Activated naive CD4-positive, alpha-beta T cell treated with anti-CD3 and anti-CD28 coated beads for 36 hours (primary cell): ENCODE data around the gene PLXNC1. TPM values are rescaled to one million over a fixed set of nuclear protein-coding genes. Genes with fewer than 3 reads are reported as not detected.

Source experiments
- CTCF ChIA-PET: fragments of 350-600 bp; sonication (Branson Sonifier 250); formaldehyde crosslinking; loops from one replicate; lab custom pipeline; 2021; ENCODE audit warnings: antibody characterized with exemption; lab: Charles Lee
- DNase-seq: peaks from one replicate; pipeline ENCODE4 v3.0.0-alpha.2; 2020
- H3K27ac Mint-ChIP-seq: one replicate; pipeline ENCODE4 v1.8.0; 2021; ENCODE audit warnings: mild to moderate bottlenecking, mixed read lengths
- H3K27me3 Mint-ChIP-seq: one replicate; pipeline ENCODE4 v1.8.0; 2021; ENCODE audit warnings: low read depth, mixed read lengths
- H3K36me3 Mint-ChIP-seq: one replicate; pipeline ENCODE4 v1.8.0; 2021; ENCODE audit warnings: low read depth, mixed read lengths
- H3K4me1 Mint-ChIP-seq: one replicate; pipeline ENCODE4 v1.8.0; 2021; ENCODE audit warnings: low read depth, mixed read lengths
- H3K4me3 Mint-ChIP-seq: one replicate; pipeline ENCODE4 v1.8.0; 2021; ENCODE audit warnings: mild to moderate bottlenecking, moderate library complexity, mixed read lengths
- H3K9me3 Mint-ChIP-seq: one replicate; pipeline ENCODE4 v1.8.0; 2021; ENCODE audit warnings: mixed read lengths
- intact Hi-C: fragments of 100-400 bp; cut with micrococcal nuclease; formaldehyde crosslinking; loops from one replicate; pipeline ENCODE4 v1.15.1; 2023
- total RNA-seq, 2 experiments: library from RNA; stranded (reverse); gene quantifications; one replicate each; pipeline ENCODE4 v1.2.3, GENCODE V29; 2021

The PLXNC1 gene
- total RNA-seq: 1 to 10 TPM; 3.6 to 4.0 TPM

DNA sequence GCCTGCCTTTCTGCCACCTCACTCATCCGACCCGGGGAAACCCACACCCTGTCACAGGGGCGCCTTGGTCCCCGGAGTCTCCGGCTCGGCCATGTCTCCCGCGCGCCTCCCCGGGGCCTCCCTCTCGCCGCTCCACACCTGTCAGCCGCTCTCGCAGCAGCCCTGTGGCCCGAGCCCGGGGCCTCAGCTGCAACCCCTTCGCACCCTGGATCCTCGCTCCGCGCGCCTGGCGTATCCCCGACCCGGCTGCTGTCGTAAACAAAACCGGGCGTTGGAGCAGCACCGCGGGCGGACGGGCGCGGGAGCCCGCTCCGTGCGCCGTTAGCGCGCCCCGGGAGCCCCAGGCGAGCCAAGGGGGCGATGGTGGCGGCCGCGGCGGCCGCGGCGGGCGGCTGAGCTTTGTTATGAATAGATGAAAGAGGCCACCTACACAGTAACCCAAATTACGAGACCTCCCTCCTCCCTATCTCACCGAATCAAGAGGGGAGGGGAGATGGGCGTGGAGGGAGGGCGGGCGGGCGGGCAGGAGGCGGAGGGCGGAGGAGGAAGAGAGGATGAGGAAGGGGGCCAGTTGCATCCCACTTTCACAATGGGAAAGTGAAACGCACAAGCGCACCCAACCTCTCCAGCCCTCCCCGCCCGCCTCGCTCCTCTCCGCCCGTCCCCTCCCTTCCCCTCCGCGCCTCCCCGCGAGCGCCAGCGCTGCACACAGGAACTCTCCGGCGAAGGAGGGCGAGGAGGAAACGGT is at the start of gene PLXNC1:
Gene PLXNC1, plus strand, starts transcription at position 587 of the 748 bp plus-strand sequence. CDS start 395 bp downstream, outside the sequence.
- Mint-ChIP-seq H3K9me3 (no peaks in the 10 kb centered on the region), H3K36me3 (peaks cover 2% of the 10 kb centered on the region), H3K27me3 (peaks cover 9% of the 10 kb centered on the region), H3K4me3 (peak within 1 kb of the TSS; percentile 80), H3K4me1 (peaks cover 23% of the 10 kb centered on the region), H3K27ac (no peak within 1 kb of the TSS)
- CTCF ChIA-PET: interaction anchor here (0.7 kb wide), 1 partner anchor 21 kb away, joined by 3 read pairs; no protein-coding TSS in a partner anchor
- intact Hi-C loops: loop anchor here (1.0 to 10.0 kb wide), 10 partner anchors 114 to 1069 kb away; partner anchors contain the start of genes FGD6 and VEZT
- peak; percentile 73 for DNase-seq

DNA sequence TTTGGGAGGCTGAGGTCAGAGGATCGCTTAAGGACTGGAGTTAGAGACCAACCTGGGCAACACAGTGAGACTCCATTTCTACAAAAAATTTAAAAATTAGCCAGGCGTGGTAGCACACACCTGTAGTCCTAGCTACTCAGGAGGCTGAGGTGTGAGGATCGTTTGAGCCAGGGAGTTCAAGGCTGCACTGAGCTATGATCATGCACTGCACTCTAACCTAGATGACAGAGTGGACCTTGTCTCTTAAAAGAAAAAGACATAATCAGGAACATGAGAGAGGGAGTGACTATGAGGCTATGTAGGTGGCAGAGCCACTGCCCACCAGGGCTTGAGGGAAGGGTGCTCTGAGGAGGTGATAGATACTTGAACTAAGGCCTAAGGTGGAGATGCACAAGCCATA is 49.2 kb upstream of the PLXNC1 start:
- DNase-seq: no peak
- H3K36me3 Mint-ChIP-seq: no peaks in the 10 kb centered on the region
- no peaks in the 10 kb centered on the region for H3K27me3 Mint-ChIP-seq
- no peaks in the 10 kb centered on the region for H3K9me3 Mint-ChIP-seq
- H3K27ac Mint-ChIP-seq: peak overlapping the region; percentile 48
- peaks cover 16% of the 10 kb centered on the region for H3K4me1 Mint-ChIP-seq
- intact Hi-C loops: no loop called here
- CTCF ChIA-PET: interaction anchor here (2.2 to 6.1 kb wide), 5 partner anchors 23 to 594 kb away, joined by 11 to 141 read pairs (median 113); no protein-coding TSS in a partner anchor
- no peak overlapping the region for H3K4me3 Mint-ChIP-seq

DNA sequence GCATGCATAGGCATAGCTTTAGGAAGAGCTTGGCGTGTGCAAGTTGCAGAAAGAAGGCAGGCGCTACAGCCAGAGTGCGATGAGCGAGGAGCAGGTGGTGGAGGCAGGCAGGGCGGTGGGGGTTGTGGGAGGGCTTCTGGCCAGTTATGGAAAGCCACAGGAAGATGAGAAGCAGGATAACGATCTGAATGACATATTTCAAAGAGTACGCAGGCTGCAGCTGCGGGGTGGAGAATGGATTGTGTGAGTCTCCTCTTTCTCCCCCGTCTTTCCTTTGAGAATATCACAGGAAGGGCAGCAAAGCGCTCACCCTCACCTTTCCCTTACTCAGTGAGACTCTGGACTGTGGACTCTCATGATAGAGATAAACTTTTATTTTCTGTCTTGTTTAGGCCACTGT is 48.7 kb upstream of the PLXNC1 start:
- H3K27me3 Mint-ChIP-seq: no peaks in the 10 kb centered on the region
- no peak for DNase-seq
- intact Hi-C loops: loop anchor here (1.0 to 10.0 kb wide), 8 partner anchors 67 to 1525 kb away; partner anchors contain the start of genes CRADD and UBE2N
- CTCF ChIA-PET: interaction anchor here (1.6 to 6.1 kb wide), 9 partner anchors 23 to 594 kb away, joined by 5 to 152 read pairs (median 92); partner anchors contain the start of gene SOCS2
- H3K27ac Mint-ChIP-seq: peak overlapping the region; percentile 85
- no peaks in the 10 kb centered on the region for H3K9me3 Mint-ChIP-seq
- no peaks in the 10 kb centered on the region for H3K36me3 Mint-ChIP-seq
- peaks cover 16% of the 10 kb centered on the region for H3K4me1 Mint-ChIP-seq
- no peak overlapping the region for H3K4me3 Mint-ChIP-seq

DNA sequence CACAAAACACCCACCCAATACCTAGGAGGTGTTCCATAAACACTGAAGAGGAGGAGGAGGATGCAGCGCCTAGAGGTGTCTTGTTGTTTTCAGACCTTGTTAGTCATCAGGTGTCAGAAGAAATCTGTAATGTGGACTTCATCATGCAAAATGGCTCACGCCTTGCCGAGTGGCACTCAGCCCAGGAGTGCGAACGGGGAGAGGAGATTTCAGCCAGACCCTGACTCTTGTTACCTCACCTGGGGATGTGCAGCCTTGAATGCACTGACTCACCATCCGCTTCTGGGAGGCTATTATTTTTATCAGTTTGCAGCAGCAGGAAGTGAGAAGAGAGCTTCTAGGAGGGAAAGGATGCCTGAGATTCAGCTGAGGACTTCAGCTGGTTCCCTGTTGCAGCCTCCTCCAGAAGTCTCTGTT is 48.2 kb upstream of the PLXNC1 start:
- CTCF ChIA-PET: interaction anchor here (0.6 to 6.1 kb wide), 22 partner anchors 11 to 1113 kb away, joined by 3 to 152 read pairs (median 11); partner anchors contain the start of genes CRADD and SOCS2
- intact Hi-C loops: loop anchor here (1.0 to 10.0 kb wide), 8 partner anchors 68 to 1525 kb away; partner anchors contain the start of genes CRADD and UBE2N
- peak overlapping the region; percentile 50 for H3K4me3 Mint-ChIP-seq
- H3K27ac Mint-ChIP-seq: peak overlapping the region; percentile 85
- H3K4me1 Mint-ChIP-seq: peaks cover 16% of the 10 kb centered on the region
- no peaks in the 10 kb centered on the region for H3K27me3 Mint-ChIP-seq
- H3K9me3 Mint-ChIP-seq: no peaks in the 10 kb centered on the region
- no peaks in the 10 kb centered on the region for H3K36me3 Mint-ChIP-seq
- DNase-seq: peak; percentile 82

DNA sequence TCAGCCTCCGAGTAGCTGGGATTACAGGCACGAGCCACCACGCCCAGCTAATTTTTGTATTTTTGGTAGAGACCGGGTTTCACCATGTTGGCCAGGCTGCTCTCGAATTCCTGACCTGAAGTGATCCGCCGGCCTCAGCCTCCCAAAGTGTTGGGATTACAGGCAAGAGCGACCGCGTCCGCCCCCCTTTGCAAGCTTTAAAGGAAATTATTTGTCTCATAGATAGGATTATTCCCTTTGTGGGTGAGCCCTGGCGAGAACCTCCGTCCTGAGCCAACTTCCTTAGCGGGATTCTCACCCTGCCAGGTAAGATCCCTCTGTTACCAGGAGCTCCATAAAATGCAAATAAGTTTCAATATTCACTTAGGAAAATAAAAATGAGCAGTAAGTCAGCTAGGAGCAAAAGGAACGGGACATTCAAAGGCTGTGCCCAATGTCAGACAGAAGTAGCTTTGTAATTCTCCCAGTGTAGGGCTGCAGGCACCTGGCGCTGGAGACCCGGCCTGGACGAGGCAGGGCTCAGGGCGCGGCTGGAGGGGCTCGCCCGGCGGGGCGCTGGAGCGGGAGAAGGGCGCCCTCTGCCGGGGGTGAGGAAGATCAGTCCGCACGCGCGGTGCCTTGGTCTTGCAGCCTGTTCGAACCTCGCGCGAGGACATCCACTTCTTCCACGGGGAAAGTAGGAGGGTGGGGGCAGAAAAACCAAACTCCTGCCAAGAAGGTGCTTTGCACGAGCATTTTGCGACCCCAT is 47.2 kb upstream of the PLXNC1 start:
- H3K27me3 Mint-ChIP-seq: no peaks in the 10 kb centered on the region
- H3K4me1 Mint-ChIP-seq: peaks cover 16% of the 10 kb centered on the region
- no peaks in the 10 kb centered on the region for H3K36me3 Mint-ChIP-seq
- H3K27ac Mint-ChIP-seq: peak overlapping the region; percentile 42
- intact Hi-C loops: loop anchor here (1.0 to 10.0 kb wide), 10 partner anchors 26 to 1526 kb away; partner anchors contain the start of genes CRADD and UBE2N
- H3K4me3 Mint-ChIP-seq: peak overlapping the region; percentile 78
- DNase-seq: peak; percentile 82
- H3K9me3 Mint-ChIP-seq: no peaks in the 10 kb centered on the region
- CTCF ChIA-PET: interaction anchor here (0.6 to 6.1 kb wide), 59 partner anchors 9 to 1114 kb away, joined by 3 to 152 read pairs (median 5); partner anchors contain the start of genes CRADD and SOCS2

DNA sequence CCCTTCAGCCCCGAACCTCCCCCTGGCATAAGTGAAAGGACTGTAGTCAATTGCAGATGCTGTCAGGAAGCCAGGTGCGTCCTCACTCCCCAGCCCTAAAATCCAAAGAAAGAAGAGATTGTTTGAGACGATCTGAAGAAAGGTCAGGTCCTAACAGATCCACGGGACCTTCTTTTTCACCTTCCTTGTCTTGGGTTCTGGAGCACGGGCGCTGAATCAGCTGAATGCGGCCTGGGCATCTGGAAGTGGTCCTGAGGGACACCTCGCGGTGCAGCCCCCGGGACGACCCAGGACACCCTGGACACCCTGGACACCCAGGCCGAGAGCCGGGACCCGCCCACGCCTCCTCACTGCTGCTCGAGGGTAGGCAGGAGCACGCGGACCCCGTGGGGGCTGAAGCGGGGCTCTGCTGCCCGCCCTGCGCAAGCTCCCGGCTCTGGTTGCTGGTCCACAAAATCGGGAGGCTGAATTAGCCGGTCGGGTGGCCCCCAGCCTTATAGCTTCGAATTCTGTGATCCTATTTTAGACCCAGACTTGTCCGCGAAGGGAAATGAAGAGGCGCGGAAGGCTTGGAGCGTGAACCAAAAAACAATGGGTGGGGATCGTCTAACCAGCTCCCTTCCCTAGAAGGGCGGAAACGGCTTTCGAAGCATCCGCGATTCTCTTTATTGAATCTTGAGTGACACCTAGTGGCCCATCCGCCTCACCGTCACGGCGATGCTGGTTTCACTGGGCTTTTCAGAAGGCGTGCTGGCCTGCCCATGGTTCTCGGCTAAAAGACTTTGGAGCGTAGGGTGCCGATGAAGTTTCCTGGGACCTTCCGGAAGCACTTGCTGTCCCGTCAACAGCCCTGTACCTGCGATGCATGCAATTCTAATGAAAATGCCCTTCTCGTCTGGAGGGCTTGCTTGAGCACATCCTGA is 46.4 kb upstream of the PLXNC1 start:
- CTCF ChIA-PET: interaction anchor here (0.6 to 6.1 kb wide), 70 partner anchors 8 to 1117 kb away, joined by 3 to 152 read pairs (median 4); partner anchors contain the start of gene SOCS2
- Mint-ChIP-seq H3K36me3 (no peaks in the 10 kb centered on the region), H3K27me3 (no peaks in the 10 kb centered on the region), H3K4me1 (peaks cover 16% of the 10 kb centered on the region), H3K4me3 (peak overlapping the region; percentile 78), H3K27ac (peak overlapping the region; percentile 7), H3K9me3 (no peaks in the 10 kb centered on the region)
- DNase-seq: peak; percentile 93
- intact Hi-C loops: loop anchor here (1.0 to 10.0 kb wide), 16 partner anchors 27 to 1527 kb away; partner anchors contain the start of gene UBE2N

DNA sequence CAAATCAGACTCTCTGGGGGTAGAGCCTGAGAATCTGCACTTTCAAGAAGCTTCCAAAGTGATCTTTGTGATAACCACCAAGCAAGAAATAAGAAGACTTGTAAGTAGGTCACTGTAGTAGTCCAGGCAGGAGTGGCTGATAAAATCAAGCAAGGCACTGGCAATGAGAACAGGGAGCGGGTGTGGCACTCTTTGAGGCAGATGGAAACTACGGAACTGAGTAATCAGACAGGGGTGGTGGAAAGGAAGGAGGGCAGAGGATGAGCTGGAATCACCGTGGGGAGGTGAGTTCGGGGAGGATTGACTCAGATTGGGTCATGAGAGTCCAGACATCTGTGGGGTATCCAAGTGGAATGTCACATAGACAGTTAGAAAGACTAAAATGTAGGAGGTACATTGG is 44.4 kb upstream of the PLXNC1 start:
- intact Hi-C loops: loop anchor here (2.0 to 10.0 kb wide), 7 partner anchors 72 to 1529 kb away; partner anchors contain the start of gene UBE2N
- CTCF ChIA-PET: interaction anchor here (0.8 to 6.1 kb wide), 11 partner anchors 21 to 1116 kb away, joined by 3 to 152 read pairs (median 36); partner anchors contain the start of gene SOCS2
- Mint-ChIP-seq H3K27me3 (no peaks in the 10 kb centered on the region), H3K4me1 (peaks cover 20% of the 10 kb centered on the region), H3K9me3 (no peaks in the 10 kb centered on the region), H3K4me3 (no peak overlapping the region), H3K27ac (no peak overlapping the region), H3K36me3 (no peaks in the 10 kb centered on the region)
- no peak for DNase-seq

DNA sequence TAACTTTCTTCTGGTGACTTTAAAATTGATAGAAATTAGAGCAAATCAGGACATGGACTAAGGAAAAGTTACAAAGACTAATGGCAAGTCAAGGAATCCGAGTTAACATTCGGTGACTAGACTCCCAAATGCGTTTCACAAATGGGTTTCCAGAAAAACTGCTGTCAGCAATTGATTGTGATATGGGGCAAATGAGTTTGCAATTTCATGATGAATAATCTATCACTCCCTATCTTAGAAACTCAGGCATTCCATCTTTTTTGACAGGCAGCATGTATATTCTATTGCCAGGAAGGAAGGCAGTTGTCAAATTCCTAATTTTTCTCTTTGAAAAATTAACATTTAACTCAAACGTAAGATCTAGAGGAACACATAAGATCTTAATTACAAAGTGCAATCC is 40.5 kb upstream of the PLXNC1 start:
- H3K4me1 Mint-ChIP-seq: peaks cover 12% of the 10 kb centered on the region
- intact Hi-C loops: loop anchor here (10.0 kb wide), 2 partner anchors 863 to 1533 kb away; no protein-coding TSS in a partner anchor
- H3K9me3 Mint-ChIP-seq: no peaks in the 10 kb centered on the region

DNA sequence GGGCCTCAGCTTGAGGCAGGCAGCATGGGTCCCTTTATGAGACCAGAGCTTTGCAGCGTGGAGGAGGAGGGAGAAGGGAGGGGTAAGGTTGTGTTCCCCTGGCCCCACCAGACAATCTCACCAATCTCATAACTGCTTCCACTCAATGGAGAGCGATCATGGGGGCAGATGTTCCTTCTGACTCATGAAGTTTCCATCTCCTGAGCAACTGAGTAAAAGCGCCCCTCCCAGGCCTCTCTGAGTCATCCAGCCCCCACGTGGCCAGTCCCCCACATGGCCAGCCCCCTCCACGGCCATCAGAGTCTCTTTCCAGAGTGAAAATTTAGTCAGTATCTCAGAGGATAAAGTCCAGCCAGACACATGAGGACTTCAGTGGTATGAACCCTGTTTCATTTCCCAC is 39.2 kb upstream of the PLXNC1 start:
- CTCF ChIA-PET: no interaction called here
- DNase-seq: peak; percentile 62
- intact Hi-C loops: loop anchor here (10.0 kb wide), 2 partner anchors 864 to 1534 kb away; no protein-coding TSS in a partner anchor
- no peak overlapping the region for H3K4me3 Mint-ChIP-seq
- no peaks in the 10 kb centered on the region for H3K27me3 Mint-ChIP-seq
- H3K9me3 Mint-ChIP-seq: no peaks in the 10 kb centered on the region
- H3K4me1 Mint-ChIP-seq: peaks cover 12% of the 10 kb centered on the region
- H3K36me3 Mint-ChIP-seq: no peaks in the 10 kb centered on the region
- H3K27ac Mint-ChIP-seq: no peak overlapping the region

More for the DNA sequence above, 40.5 kb upstream of the PLXNC1 start:
- Mint-ChIP-seq H3K27me3 (no peaks in the 10 kb centered on the region), H3K36me3 (no peaks in the 10 kb centered on the region), H3K27ac (no peak overlapping the region), H3K4me3 (no peak overlapping the region)
- DNase-seq: no peak
- CTCF ChIA-PET: interaction anchor here (0.6 to 1.2 kb wide), 6 partner anchors 33 to 1083 kb away, joined by 3 to 4 read pairs (median 3); no protein-coding TSS in a partner anchor

DNA sequence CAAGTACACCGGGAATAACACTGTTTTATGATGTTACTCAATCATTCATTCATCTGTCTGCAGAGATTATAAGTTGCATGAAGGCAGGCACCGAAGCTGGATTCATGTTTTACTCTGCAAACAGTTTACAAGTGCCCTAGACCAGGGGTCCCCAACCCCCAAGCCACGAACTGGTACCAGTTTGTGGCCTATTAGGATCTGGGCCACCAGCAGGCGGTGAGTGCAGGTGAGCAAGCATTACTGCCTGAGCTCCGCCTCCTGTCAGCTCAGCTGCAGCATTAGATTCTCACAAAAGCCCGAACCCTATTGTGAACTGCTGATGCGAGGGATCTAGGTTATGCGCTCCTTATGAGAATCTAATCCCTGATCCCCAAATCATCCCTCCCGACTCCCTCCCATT is 38.1 kb upstream of the PLXNC1 start:
- intact Hi-C loops: no loop called here
- Mint-ChIP-seq H3K27me3 (no peaks in the 10 kb centered on the region), H3K27ac (no peak overlapping the region), H3K36me3 (no peaks in the 10 kb centered on the region), H3K4me1 (peaks cover 12% of the 10 kb centered on the region), H3K9me3 (no peaks in the 10 kb centered on the region), H3K4me3 (no peak overlapping the region)
- no peak for DNase-seq
- CTCF ChIA-PET: interaction anchor here (0.7 to 4.2 kb wide), 2 partner anchors 9 to 116 kb away, joined by 3 to 31 read pairs; no protein-coding TSS in a partner anchor
